Measurements from ENCODE around the gene DNAJC4. TPM values are rescaled to one million over a fixed set of nuclear protein-coding genes. Genes with fewer than 3 reads are reported as not detected.

The DNAJC4 gene, protein sequence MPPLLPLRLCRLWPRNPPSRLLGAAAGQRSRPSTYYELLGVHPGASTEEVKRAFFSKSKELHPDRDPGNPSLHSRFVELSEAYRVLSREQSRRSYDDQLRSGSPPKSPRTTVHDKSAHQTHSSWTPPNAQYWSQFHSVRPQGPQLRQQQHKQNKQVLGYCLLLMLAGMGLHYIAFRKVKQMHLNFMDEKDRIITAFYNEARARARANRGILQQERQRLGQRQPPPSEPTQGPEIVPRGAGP
- 10 to 100 TPM; 25.2 to 32.6 (median 26.7) TPM for polyA plus RNA-seq

DNA sequence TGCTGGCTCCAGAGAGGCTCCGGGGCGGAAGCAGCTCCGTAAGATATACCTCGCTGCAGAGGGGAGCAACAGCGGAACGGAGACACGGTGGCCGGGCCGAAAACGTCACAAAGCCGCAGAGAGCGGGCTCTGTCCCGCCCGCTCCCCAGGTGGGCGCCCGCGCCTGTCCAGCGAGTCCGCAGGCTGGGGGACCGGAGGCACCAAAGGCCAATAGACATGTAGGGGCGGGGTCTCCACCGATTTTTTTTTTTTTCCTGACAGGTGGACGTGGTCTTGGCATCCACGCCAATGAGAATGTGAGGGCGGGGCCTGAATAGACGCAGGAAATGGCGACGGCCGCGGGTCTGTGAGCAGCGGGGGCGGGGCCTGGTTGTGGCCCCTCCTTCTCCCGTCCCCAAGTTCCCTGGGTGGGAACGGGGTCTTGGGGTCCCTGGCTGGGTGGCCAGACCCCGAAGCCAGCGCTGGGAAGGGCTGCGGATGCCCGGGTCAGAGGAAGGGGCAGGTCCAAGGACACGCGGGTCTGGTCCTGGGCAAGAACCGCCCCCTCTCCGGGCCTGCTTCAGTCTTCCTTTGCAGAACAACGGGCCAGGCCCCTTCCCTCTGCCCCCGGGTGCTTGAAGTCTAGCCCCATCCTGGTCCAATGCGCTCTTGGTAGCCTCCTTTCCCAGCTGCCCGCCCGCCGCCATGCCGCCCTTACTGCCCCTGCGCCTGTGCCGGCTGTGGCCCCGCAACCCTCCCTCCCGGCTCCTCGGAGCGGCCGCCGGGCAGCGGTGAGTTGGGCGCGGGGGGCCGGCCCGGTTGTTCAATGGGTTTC lies at the start of gene DNAJC4:
DNAJC4 (plus strand) TSS at position 378 of the 814 bp plus-strand sequence; CDS start at position 685, 307 bp downstream.
- peak within 1 kb of the TSS; percentile 82 to 94 (median 89) for H3K27ac Mint-ChIP-seq
- peaks cover 38 to 51% of the 10 kb centered on the region in 2 donors for H3K4me1 Mint-ChIP-seq
- H3K36me3 Mint-ChIP-seq, result no peaks in the 10 kb centered on the region
- no peaks in the 10 kb centered on the region for H3K9me3 Mint-ChIP-seq
- H3K27me3 Mint-ChIP-seq (ENCODE audit: low read depth in 3 of 3), result peaks cover 0 to 3% (median 2%) of the 10 kb centered on the region in 3 donors
- peak within 1 kb of the TSS; percentile 86 to 94 (median 87) for H3K4me3 Mint-ChIP-seq
- peak; percentile 90 to 91 (median 90) for DNase-seq

DNA sequence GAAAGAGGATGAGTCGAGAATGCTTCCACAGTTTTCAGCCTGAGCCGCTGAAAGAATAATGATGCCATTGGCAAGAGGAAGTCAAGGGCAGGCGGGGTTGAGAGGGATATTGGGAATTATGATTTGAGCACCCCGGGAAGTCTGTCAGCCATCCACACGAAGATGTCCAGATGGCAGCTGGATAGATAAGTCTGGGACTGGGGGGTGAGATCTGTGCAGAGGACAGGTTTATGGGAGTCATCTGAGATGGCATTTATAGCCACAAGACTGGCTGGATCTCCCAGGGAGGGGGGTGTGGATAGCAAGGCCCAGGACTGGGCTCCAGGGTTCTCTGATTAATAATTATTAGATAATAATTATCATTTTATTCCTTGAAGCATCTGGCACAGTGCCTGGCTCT lies 49.5 kb upstream of the DNAJC4 start:
- H3K36me3 Mint-ChIP-seq, result no peaks in the 10 kb centered on the region
- H3K4me3 Mint-ChIP-seq, result no peak overlapping the region
- no peak overlapping the region for H3K27ac Mint-ChIP-seq
- peaks cover 4 to 8% (median 7%) of the 10 kb centered on the region in 3 donors for H3K27me3 Mint-ChIP-seq (ENCODE audit: low read depth in 3 of 3)
- no peak for DNase-seq
- no peaks in the 10 kb centered on the region for H3K9me3 Mint-ChIP-seq
- peaks cover 22 to 24% of the 10 kb centered on the region in 2 donors for H3K4me1 Mint-ChIP-seq

DNA sequence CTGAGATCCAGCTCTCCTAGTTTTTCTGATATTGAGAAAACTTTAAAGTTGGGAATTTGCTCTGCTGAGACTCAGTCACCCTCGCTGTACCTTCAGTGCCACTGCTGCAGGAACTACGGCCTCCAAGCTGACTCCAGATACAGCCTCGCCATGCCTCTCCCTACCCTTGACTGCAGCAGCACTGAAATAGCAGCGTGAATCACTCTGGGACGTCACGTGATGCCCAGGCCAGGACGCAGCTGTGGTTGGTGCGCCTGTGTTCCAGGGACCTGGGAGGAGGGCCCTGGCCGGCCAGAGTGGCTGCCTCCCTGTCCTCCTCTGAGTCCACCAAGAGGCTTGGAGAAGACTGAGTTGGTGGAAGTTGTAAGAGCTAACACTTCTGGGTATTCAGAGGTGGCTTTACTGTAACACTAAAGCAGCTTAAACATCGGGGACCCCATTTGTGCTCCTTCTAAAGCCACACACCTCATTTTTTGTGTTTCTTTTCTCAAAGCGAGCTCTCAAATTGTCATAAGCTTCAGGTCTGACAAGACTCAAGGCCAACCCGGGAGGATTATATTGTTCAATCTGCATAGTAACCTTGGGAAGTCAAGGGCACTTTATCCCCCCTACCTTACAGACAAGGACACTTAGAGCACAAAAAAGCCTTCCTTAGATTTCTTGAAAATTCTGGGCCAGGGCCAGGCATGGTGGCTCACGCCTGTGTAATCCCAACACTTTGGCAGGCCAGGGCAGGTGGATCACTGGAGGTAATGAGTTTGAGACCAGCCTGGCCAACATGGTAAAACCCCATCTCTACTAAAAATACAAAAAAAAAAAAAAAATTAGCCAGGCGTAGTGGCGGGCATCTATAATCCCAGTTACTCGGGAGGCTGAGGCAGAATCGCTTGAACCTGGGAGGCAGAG lies 48.6 kb upstream of the DNAJC4 start:
- no peak for DNase-seq
- H3K27ac Mint-ChIP-seq, result peak overlapping the region in 1 of 6 donors; percentile 13
- peaks cover 24 to 28% of the 10 kb centered on the region in 2 donors for H3K4me1 Mint-ChIP-seq
- H3K27me3 Mint-ChIP-seq (ENCODE audit: low read depth in 3 of 3), result peaks cover 6 to 10% (median 9%) of the 10 kb centered on the region in 3 donors
- H3K36me3 Mint-ChIP-seq, result no peaks in the 10 kb centered on the region
- H3K9me3 Mint-ChIP-seq, result no peaks in the 10 kb centered on the region
- no peak overlapping the region for H3K4me3 Mint-ChIP-seq

DNA sequence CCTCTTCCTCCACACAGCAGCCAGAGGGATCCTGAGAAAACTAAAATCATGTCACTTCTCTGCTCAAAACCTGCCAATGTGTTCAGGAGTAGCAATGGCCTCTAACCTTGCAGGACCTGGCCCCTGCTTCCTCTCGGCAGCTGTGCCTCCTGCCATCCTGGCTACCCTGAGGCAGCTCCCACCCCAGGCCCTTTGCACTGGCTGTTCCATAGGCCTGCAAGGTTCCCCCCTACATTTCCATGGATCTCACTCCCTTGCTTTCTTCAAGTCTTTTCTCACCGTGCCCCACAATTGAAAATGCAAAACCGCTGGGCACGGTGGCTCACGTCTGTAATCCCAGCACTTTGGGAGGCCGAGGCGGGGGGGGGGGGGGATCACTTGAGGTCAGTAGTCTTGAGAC lies 46.5 kb upstream of the DNAJC4 start:
- H3K36me3 Mint-ChIP-seq, result no peaks in the 10 kb centered on the region

GRCh38 chr11:64185175-64185692 lies 45.1 kb upstream of the DNAJC4 start:
- H3K4me3 Mint-ChIP-seq, result peak overlapping the region; percentile 88 to 98 (median 92)
- DNase-seq, result no peak
- peak overlapping the region in 5 of 6 donors; percentile 90 to 98 (median 93) for H3K27ac Mint-ChIP-seq

More for the DNA sequence above, 46.5 kb upstream of the DNAJC4 start:
- H3K4me1 Mint-ChIP-seq, result peaks cover 27 to 28% of the 10 kb centered on the region in 2 donors
- DNase-seq, result no peak
- peak overlapping the region in 1 of 6 donors; percentile 30 for H3K27ac Mint-ChIP-seq
- H3K27me3 Mint-ChIP-seq (ENCODE audit: low read depth in 3 of 3), result peaks cover 6 to 9% (median 6%) of the 10 kb centered on the region in 3 donors
- H3K9me3 Mint-ChIP-seq, result no peaks in the 10 kb centered on the region
- peak overlapping the region in 2 of 5 donors; percentile 44 to 63 for H3K4me3 Mint-ChIP-seq

DNA sequence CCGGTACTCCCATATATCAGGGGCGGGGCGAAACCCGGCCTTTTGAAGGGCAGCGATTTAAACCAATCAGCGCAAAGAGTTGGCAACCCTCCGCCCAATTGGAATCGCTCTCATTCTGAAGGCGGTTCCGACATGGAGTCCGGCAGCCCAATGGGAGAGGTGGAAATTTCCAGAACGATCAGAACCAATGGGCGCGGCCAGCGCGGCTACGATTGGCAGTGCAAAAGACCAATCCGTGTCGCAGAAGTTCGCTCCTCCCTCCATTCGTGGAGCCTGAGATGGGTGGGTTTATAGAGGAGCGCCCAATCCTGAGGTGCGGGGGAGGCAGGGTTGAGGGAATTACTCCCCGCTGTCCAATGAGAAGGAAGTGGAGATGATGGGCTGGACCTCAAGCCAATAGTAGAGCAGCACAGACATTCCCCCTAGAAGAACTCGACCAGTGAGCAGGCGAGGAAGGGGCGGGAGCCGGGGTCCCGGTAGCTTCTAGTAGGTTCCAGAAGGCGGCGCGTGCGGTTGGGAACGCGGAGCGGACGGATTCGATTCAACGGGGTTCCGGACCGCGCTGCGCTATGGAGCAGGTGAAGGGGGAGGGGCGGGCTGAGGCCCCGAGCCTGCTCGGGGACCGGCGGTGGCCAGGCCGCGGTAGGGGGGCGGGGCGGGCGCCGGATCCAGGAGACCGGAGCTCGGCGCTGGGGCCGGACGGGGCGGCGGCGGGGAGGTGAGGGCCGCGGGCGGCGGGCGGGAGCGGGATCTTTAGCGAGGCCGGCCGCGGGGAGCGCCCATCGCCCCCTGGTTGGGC lies 44.5 kb upstream of the DNAJC4 start, which contains the start of gene STIP1:
STIP1 (plus strand) TSS at position 479 of the 799 bp plus-strand sequence; CDS start at position 570, 91 bp downstream.
- H3K4me3 Mint-ChIP-seq, result peak within 1 kb of the TSS; percentile 88 to 98 (median 92)
- DNase-seq, result peak; percentile 99 to 100 (median 100)
- peak within 1 kb of the TSS in 5 of 6 donors; percentile 92 to 98 (median 93) for H3K27ac Mint-ChIP-seq
- peaks cover 6 to 9% (median 6%) of the 10 kb centered on the region in 3 donors for H3K27me3 Mint-ChIP-seq (ENCODE audit: low read depth in 3 of 3)
- H3K4me1 Mint-ChIP-seq, result peaks cover 34 to 38% of the 10 kb centered on the region in 2 donors
- no peaks in the 10 kb centered on the region for H3K9me3 Mint-ChIP-seq
- peaks cover 0 to 4% (median 0%) of the 10 kb centered on the region in 3 donors for H3K36me3 Mint-ChIP-seq

More at GRCh38 chr11:64185175-64185692, 45.1 kb upstream of the DNAJC4 start:
- peaks cover 30 to 34% of the 10 kb centered on the region in 2 donors for H3K4me1 Mint-ChIP-seq
- H3K36me3 Mint-ChIP-seq, result peaks cover 0 to 4% (median 0%) of the 10 kb centered on the region in 3 donors
- peaks cover 6 to 9% (median 6%) of the 10 kb centered on the region in 3 donors for H3K27me3 Mint-ChIP-seq (ENCODE audit: low read depth in 3 of 3)
- no peaks in the 10 kb centered on the region for H3K9me3 Mint-ChIP-seq

- Mint-ChIP-seq H3K36me3 (peaks cover 0 to 4% (median 0%) of the 10 kb centered on the region in 3 donors), H3K27me3 (ENCODE audit: low read depth in 3 of 3) (peaks cover 6 to 9% (median 6%) of the 10 kb centered on the region in 3 donors), H3K9me3 (no peaks in the 10 kb centered on the region), H3K4me1 (peaks cover 31 to 38% of the 10 kb centered on the region in 2 donors), H3K27ac (no peak overlapping the region), H3K4me3 (no peak overlapping the region)
- DNase-seq, result peak; percentile 22 to 37 (median 23)
These were observed 43.7 kb upstream of the DNAJC4 start for GRCh38 chr11:64186492-64187165.

- H3K4me3 Mint-ChIP-seq, result no peak overlapping the region
- no peaks in the 10 kb centered on the region for H3K9me3 Mint-ChIP-seq
- no peaks in the 10 kb centered on the region for H3K27me3 Mint-ChIP-seq (ENCODE audit: low read depth in 3 of 3)
- no peak overlapping the region for H3K27ac Mint-ChIP-seq
- H3K36me3 Mint-ChIP-seq, result peaks cover 16 to 40% (median 25%) of the 10 kb centered on the region in 3 donors
- DNase-seq, result no peak
- H3K4me1 Mint-ChIP-seq, result peaks cover 14 to 26% of the 10 kb centered on the region in 2 donors
These were observed 37.9 kb upstream of the DNAJC4 start for GRCh38 chr11:64192434-64192833.

DNA sequence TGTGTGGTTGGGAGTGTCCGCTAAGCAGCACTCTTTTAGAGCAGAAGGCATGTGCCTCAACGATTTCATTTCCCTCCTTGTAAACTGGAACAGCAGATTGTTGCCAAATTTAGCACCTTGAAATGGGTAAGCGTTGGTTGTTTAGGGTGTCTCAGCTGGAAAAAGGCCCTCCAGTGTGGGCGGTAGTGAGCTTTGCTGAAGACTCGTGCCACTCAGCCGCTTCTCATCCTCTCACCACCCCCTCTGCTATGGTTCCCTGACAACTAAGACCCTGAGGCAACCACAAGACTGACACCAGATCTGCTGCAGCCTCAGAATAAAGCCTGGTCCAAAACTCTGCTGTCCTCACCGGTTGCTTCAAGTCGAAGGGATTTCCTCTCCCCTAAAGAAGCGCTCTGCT lies 33.7 kb upstream of the DNAJC4 start:
- Mint-ChIP-seq H3K9me3 (no peaks in the 10 kb centered on the region), H3K4me3 (no peak overlapping the region), H3K4me1 (peaks cover 8 to 16% of the 10 kb centered on the region in 2 donors), H3K27me3 (ENCODE audit: low read depth in 3 of 3) (no peaks in the 10 kb centered on the region), H3K27ac (peak overlapping the region in 1 of 6 donors; percentile 28), H3K36me3 (peaks cover 20 to 51% (median 37%) of the 10 kb centered on the region in 3 donors)
- no peak for DNase-seq

GRCh38 chr11:64198511-64198910 lies 31.8 kb upstream of the DNAJC4 start:
- DNase-seq, result no peak
- Mint-ChIP-seq H3K4me1 (peaks cover 5 to 7% of the 10 kb centered on the region in 2 donors), H3K36me3 (peaks cover 29 to 60% (median 48%) of the 10 kb centered on the region in 3 donors), H3K27me3 (ENCODE audit: low read depth in 3 of 3) (no peaks in the 10 kb centered on the region), H3K4me3 (no peak overlapping the region), H3K27ac (peak overlapping the region in 1 of 6 donors; percentile 46), H3K9me3 (no peaks in the 10 kb centered on the region)

GRCh38 chr11:64201543-64201942 lies 28.8 kb upstream of the DNAJC4 start:
- peaks cover 27 to 51% (median 38%) of the 10 kb centered on the region in 3 donors for H3K36me3 Mint-ChIP-seq
- no peak overlapping the region for H3K4me3 Mint-ChIP-seq
- H3K4me1 Mint-ChIP-seq, result peaks cover 26% of the 10 kb centered on the region in 2 donors
- no peaks in the 10 kb centered on the region for H3K9me3 Mint-ChIP-seq
- H3K27me3 Mint-ChIP-seq (ENCODE audit: low read depth in 3 of 3), result peaks cover 0 to 6% (median 3%) of the 10 kb centered on the region in 3 donors
- H3K27ac Mint-ChIP-seq, result peak overlapping the region in 3 of 6 donors; percentile 1 to 70 (median 34)
- no peak for DNase-seq

All from immature natural killer cell (primary cell).